HCEC 1CT (cell line): ENCODE measurements around the gene SUMO2.
A peak's percentile ranks its signal among the peaks of the same experiment; 100 is the strongest.
"Not testable (repeated sequence)": the region's sequence is repeated elsewhere in the genome, so short reads cannot be mapped to it uniquely, and the experiment has no call there.

Experiments
- DNase-seq: peaks from one replicate; pipeline ENCODE4 v3.0.0-alpha.2; 2017

SUMO2 gene

GRCh38 chr17:75181608-75182318 lies 996 bp downstream of the SUMO2 start:
- peak; percentile 23 for DNase-seq

- DNase-seq: no peak
Measured at GRCh38 chr17:75181110-75181509, 1.6 kb downstream of the SUMO2 start.

- DNase-seq: no peak
Measured at GRCh38 chr17:75178453-75178852, 4.3 kb downstream of the SUMO2 start.

- no peak for DNase-seq
Measured at GRCh38 chr17:75176625-75177024, 6.1 kb downstream of the SUMO2 start.

GRCh38 chr17:75174996-75175395 lies 7.8 kb downstream of the SUMO2 start:
- DNase-seq: no peak

GRCh38 chr17:75173526-75173925 lies 9.2 kb downstream of the SUMO2 start:
- DNase-seq: no peak

- DNase-seq: no peak
Measured at GRCh38 chr17:75168998-75169397, 13.8 kb downstream of the SUMO2 start.

- not testable (repeated sequence) for DNase-seq
Measured at GRCh38 chr17:75164606-75165005, 18.2 kb downstream of the SUMO2 start.

- DNase-seq: no peak
Measured at GRCh38 chr17:75163074-75163473, 19.7 kb downstream of the SUMO2 start.

- no peak for DNase-seq
Measured at GRCh38 chr17:75160211-75160610, 22.5 kb downstream of the SUMO2 start.

GRCh38 chr17:75159196-75160031 lies 23.3 kb downstream of the SUMO2 start:
- DNase-seq: peak; percentile 52

- peak; percentile 1 for DNase-seq
Measured at GRCh38 chr17:75158480-75158879, 24.3 kb downstream of the SUMO2 start.

GRCh38 chr17:75155191-75155601 lies 27.6 kb downstream of the SUMO2 start:
- DNase-seq: no peak

- DNase-seq: peak; percentile 98
Measured at GRCh38 chr17:75154195-75155106, 28.3 kb downstream of the SUMO2 start, which contains the start of gene JPT1. Gene JPT1, minus strand, starts transcription at chr17:75154512. Its CDS starts 115 bp downstream, at chr17:75154397.

- peak; percentile 13 for DNase-seq
Measured at GRCh38 chr17:75153780-75154194, 29.0 kb downstream of the SUMO2 start.

GRCh38 chr17:75152922-75153779 lies 29.6 kb downstream of the SUMO2 start:
- peak; percentile 35 for DNase-seq

- no peak for DNase-seq
Measured at GRCh38 chr17:75152523-75152921, 30.2 kb downstream of the SUMO2 start.

GRCh38 chr17:75151930-75152329 lies 30.8 kb downstream of the SUMO2 start:
- DNase-seq: no peak

GRCh38 chr17:75147878-75148546 lies 34.7 kb downstream of the SUMO2 start:
- DNase-seq: no peak

- DNase-seq: peak; percentile 19
Measured at GRCh38 chr17:75146592-75146991, 36.2 kb downstream of the SUMO2 start.

GRCh38 chr17:75144816-75145512 lies 37.8 kb downstream of the SUMO2 start:
- no peak for DNase-seq
